ENCODE results near the gene TDRD12. TPM values are rescaled to one million over a fixed set of nuclear protein-coding genes. Genes with fewer than 3 reads are reported as not detected.
"Not testable (repeated sequence)": the region's sequence is repeated elsewhere in the genome, so short reads cannot be mapped to it uniquely, and the experiment has no call there.

Gene TDRD12
- total RNA-seq, 1 experiment from 2014 or later, result 1.3 TPM

DNA sequence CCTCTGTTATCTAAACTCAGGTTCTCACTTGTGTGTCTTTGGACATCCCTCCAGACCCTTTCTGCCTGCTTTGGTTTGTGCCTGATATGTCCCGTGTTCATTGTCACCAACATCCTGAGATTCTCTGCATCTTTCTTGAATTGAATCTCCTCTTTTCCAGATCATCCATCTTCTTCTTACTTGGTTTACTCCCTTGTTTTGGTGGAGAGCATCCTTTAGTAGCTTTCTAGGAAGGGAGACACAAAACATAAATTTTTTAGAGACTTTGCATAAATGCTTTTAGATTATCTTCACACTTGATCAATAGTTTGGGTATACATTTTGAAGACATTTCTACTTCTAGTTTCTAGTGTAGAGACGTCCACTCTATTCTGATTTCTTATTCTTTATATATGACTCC, 61.7 kb downstream of the TDRD12 start (continued):
- no peak for TF ChIP-seq ZNF138 (CRISPR knock-in tag; conservative IDR thresholded peaks at IDR 0.05)
- TF ChIP-seq, protein P1, sequence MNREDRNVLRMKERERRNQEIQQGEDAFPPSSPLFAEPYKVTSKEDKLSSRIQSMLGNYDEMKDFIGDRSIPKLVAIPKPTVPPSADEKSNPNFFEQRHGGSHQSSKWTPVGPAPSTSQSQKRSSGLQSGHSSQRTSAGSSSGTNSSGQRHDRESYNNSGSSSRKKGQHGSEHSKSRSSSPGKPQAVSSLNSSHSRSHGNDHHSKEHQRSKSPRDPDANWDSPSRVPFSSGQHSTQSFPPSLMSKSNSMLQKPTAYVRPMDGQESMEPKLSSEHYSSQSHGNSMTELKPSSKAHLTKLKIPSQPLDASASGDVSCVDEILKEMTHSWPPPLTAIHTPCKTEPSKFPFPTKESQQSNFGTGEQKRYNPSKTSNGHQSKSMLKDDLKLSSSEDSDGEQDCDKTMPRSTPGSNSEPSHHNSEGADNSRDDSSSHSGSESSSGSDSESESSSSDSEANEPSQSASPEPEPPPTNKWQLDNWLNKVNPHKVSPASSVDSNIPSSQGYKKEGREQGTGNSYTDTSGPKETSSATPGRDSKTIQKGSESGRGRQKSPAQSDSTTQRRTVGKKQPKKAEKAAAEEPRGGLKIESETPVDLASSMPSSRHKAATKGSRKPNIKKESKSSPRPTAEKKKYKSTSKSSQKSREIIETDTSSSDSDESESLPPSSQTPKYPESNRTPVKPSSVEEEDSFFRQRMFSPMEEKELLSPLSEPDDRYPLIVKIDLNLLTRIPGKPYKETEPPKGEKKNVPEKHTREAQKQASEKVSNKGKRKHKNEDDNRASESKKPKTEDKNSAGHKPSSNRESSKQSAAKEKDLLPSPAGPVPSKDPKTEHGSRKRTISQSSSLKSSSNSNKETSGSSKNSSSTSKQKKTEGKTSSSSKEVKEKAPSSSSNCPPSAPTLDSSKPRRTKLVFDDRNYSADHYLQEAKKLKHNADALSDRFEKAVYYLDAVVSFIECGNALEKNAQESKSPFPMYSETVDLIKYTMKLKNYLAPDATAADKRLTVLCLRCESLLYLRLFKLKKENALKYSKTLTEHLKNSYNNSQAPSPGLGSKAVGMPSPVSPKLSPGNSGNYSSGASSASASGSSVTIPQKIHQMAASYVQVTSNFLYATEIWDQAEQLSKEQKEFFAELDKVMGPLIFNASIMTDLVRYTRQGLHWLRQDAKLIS (CRISPR knock-in tag; IDR thresholded peaks at IDR 0.05; ENCODE audit: borderline replicate concordance), result no peak
- TF ChIP-seq GABPB1 (CRISPR knock-in tag; IDR thresholded peaks at IDR 0.05), result no peak
- TF ChIP-seq ZNF317 (CRISPR knock-in tag; IDR thresholded peaks at IDR 0.05; ENCODE audit: borderline replicate concordance, low read depth), result no peak
- no peak for TF ChIP-seq NR1H2 (CRISPR knock-in tag; IDR thresholded peaks at IDR 0.05)
- TF ChIP-seq ZBTB21 (CRISPR knock-in tag; IDR thresholded peaks at IDR 0.05; ENCODE audit: borderline replicate concordance), result no peak

DNA sequence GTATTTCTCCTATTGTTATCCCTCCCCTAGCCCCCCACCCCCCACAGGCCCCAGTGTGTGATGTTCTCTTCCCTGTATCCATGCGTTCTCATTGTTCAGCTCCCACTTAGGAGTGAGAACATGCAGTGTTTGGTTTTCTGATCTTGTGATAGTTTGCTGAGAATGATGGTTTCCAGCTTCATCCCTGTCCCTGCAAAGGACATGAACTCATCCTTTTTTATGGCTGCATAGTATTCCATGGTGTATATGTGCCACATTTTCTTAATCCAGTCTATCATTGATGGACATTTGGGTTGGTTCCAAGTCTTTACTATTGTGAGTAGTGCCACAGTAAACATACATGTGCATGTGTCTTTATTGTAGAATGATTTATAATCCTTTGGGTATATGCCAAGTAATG, 62.5 kb downstream of the TDRD12 start:
- CTCF ChIA-PET; H3K4me3 Mint-ChIP-seq; POLR2A ChIA-PET; H3K27me3 Mint-ChIP-seq (ENCODE audit: low read depth); DNase-seq (ENCODE audit: low spot score); H3K27ac Mint-ChIP-seq; ATAC-seq: not testable (repeated sequence)
- Mint-ChIP-seq H3K36me3 (peaks cover 14% of the 10 kb centered on the region), H3K9me3 (peaks cover 20% of the 10 kb centered on the region), H3K4me1 (peaks cover 18% of the 10 kb centered on the region)

DNA sequence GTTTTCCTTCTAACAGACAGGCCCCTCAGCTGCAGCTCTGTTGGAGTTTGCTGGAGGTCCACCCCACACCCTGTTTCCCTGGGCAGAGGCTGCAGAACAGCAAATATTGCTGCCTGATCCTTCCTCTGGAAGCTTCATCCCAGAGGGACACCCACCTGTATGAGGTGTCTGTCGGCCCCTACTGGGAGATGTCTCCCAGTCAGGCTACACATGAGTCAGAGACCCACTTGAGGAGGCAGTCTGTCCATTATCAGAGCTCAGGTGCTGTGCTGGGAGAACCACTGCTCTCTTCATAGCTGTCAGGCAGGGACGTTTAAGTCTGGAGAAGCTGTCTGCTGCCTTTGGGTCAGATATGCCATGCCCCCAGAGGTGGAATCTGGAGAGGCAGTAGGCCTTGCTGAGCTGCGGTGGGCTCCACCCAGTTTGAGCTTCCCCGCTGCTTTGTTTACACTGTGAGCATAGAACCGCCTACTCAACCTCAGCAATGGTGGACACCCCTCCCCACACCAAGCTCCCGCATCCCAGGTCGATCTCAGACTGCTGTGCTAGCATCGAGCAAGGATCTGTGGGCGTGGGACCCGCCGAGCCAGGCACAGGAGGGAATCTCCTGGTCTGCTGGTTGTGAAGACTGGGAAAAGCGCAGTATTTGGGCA, 67.7 kb downstream of the TDRD12 start:
- H3K27me3 Mint-ChIP-seq (ENCODE audit: low read depth); H3K36me3 Mint-ChIP-seq; H3K4me3 Mint-ChIP-seq; H3K27ac Mint-ChIP-seq: not testable (repeated sequence)
- ChIA-PET POLR2A (interaction anchor here (0.9 kb wide), 1 partner anchor 96 kb away, joined by 3 read pairs; no protein-coding TSS in a partner anchor), CTCF (interaction anchor here (0.6 to 1.8 kb wide), 9 partner anchors 10 to 397 kb away, joined by 3 to 8 read pairs (median 3); no protein-coding TSS in a partner anchor)
- peak; percentile 60; the same call in 1 of the 2 replicates for TF ChIP-seq FOXK1 (CRISPR knock-in tag; IDR thresholded peaks at IDR 0.05)
- ATAC-seq (peak; percentile 32; the same call in 1 of the 2 replicates), DNase-seq (ENCODE audit: low spot score) (peak; percentile 63)
- H3K4me1 Mint-ChIP-seq, result peaks cover 11% of the 10 kb centered on the region
- peaks cover 10% of the 10 kb centered on the region for H3K9me3 Mint-ChIP-seq

DNA sequence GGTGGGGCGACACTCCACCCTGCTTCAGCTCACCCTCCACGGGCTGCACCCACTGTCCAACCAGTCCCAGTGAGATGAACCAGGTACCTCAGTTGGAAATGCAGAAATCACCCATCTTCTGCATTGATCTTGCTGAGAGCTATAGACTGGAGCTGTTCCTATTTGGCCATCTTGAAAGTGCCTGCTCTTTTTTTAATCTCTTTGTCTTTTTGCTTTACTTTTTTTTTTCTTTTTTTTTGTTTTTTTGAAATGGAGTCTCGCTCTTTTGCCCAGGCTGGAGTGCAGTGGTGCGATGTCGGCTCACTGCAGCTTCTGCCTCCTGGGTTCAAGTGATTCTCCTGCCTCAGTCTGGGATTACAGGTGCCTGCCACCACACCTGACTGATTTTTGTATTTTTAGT, 68.3 kb downstream of the TDRD12 start:
- CTCF ChIA-PET, result interaction anchor here (0.6 to 1.8 kb wide), 9 partner anchors 11 to 396 kb away, joined by 3 to 8 read pairs (median 3); no protein-coding TSS in a partner anchor
- POLR2A ChIA-PET; H3K27me3 Mint-ChIP-seq (ENCODE audit: low read depth); H3K27ac Mint-ChIP-seq; H3K9me3 Mint-ChIP-seq; ATAC-seq; DNase-seq (ENCODE audit: low spot score); H3K4me3 Mint-ChIP-seq; H3K36me3 Mint-ChIP-seq: not testable (repeated sequence)
- H3K4me1 Mint-ChIP-seq, result peaks cover 11% of the 10 kb centered on the region

DNA sequence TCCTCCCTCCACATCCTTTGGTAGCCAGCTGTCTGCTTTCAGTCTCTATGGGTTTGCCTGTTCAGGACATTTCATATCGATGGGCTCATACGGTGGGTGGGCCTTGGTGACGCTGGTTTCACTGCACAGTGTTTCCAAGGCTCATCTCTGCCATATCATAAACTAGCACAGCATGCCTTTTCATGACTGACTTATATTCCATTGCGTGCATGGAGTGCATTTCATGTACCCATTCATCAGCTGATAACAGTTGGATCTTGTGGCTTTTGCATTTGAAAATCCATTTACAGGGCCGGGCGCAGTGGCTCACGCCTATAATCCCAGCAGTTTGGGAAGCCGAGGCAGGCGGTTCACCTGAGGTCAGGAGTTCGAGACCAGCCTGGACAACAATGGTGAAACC, 69.9 kb downstream of the TDRD12 start:
- POLR2A ChIA-PET, result no interaction called here

More for the DNA sequence above, 69.9 kb downstream of the TDRD12 start:
- CTCF ChIA-PET, result no interaction called here
- Mint-ChIP-seq H3K27me3 (ENCODE audit: low read depth) (no peaks in the 10 kb centered on the region; the same call in 1 of the 2 replicates), H3K4me3 (no peak overlapping the region), H3K36me3 (no peaks in the 10 kb centered on the region), H3K4me1 (peaks cover 11% of the 10 kb centered on the region), H3K27ac (no peak overlapping the region), H3K9me3 (no peaks in the 10 kb centered on the region)
- DNase-seq (ENCODE audit: low spot score) (no peak), ATAC-seq (no peak)
- TF ChIP-seq GABPB1 (CRISPR knock-in tag; IDR thresholded peaks at IDR 0.05), result no peak
- TF ChIP-seq, protein P2, sequence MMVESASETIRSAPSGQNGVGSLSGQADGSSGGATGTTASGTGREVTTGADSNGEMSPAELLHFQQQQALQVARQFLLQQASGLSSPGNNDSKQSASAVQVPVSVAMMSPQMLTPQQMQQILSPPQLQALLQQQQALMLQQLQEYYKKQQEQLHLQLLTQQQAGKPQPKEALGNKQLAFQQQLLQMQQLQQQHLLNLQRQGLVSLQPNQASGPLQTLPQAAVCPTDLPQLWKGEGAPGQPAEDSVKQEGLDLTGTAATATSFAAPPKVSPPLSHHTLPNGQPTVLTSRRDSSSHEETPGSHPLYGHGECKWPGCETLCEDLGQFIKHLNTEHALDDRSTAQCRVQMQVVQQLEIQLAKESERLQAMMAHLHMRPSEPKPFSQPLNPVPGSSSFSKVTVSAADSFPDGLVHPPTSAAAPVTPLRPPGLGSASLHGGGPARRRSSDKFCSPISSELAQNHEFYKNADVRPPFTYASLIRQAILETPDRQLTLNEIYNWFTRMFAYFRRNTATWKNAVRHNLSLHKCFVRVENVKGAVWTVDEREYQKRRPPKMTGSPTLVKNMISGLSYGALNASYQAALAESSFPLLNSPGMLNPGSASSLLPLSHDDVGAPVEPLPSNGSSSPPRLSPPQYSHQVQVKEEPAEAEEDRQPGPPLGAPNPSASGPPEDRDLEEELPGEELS (CRISPR knock-in tag; IDR thresholded peaks at IDR 0.05), result no peak
- TF ChIP-seq ELF4 (CRISPR knock-in tag; IDR thresholded peaks at IDR 0.05; ENCODE audit: low read depth), result no peak
